GM19023 (cell line): Measurements from ENCODE around the gene TAT.
A peak's percentile ranks its signal among the peaks of the same experiment; 100 is the strongest.
"Not testable (repeated sequence)": the region's sequence is repeated elsewhere in the genome, so short reads cannot be mapped to it uniquely, and the experiment has no call there.

Experiments
- ATAC-seq: cut with Tn5 transposase; IDR thresholded peaks from one replicate; pipeline ENCODE4 v1.9.1; 2021; ENCODE audit warnings: mild to moderate bottlenecking, moderate library complexity; ENCODE audit not compliant: unreplicated experiment

TAT gene

DNA sequence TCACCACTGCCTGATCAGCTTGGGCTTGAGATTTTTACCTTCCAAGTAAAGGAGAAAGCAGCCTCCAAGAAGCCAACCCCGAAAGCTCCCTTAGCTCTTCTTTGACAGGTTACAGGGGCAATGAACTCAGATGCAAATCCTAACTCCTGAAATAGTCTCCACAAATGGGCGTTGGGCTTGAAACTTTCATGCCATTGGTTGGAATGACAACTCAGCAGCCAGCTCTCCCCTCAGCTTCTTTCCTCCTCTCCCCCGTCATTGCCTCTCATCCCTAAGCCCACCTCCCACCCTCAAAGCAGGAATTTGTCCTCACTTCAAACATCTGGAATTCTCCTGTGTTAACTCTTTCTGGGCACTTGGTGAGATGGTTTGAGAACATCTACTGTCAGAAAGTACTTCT, at the start of gene TAT:
Gene TAT, minus strand, starts transcription at position 122 of the 400 bp plus-strand sequence. CDS start 677 bp downstream, outside the sequence.
- ATAC-seq, result no peak

DNA sequence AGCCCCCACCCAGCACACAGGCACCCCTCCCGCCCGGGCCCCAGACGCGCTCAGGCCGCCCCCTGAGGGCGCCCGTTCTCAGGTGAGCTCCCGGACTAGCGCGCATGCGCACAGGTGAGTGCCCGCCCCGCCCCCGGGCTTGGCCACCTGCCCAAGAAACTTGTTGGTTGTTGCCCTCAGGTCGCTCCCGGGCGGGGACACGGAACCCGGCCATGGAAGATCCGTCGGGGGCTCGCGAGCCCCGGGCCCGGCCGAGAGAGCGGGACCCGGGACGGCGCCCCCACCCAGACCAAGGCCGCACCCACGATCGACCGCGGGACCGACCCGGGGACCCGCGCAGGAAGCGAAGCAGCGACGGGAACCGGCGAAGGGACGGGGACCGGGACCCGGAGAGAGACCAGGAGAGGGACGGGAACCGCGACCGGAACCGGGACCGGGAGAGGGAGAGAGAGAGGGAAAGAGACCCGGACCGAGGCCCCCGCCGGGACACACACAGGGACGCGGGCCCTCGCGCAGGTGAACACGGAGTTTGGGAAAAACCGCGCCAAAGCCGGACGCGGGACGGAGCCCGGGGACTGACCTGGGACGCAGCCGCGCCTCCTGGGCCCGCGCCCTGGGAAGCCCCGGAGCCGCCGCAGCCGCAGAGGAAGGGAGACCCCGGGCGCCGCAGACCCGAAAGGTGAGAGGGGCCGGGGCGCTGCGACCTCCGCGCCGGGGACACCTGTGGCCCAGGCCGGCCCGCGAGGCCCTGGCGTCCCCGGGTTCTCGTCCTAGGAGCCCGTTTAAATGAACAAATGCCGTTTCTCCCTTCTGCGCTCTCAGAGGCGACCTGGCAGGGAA, 49.3 kb upstream of the TAT start, which contains the start of gene MARVELD3:
Gene MARVELD3, plus strand, starts transcription at position 167 of the 840 bp plus-strand sequence. Its CDS starts 46 bp downstream, at position 213.
- ATAC-seq, result no peak

DNA sequence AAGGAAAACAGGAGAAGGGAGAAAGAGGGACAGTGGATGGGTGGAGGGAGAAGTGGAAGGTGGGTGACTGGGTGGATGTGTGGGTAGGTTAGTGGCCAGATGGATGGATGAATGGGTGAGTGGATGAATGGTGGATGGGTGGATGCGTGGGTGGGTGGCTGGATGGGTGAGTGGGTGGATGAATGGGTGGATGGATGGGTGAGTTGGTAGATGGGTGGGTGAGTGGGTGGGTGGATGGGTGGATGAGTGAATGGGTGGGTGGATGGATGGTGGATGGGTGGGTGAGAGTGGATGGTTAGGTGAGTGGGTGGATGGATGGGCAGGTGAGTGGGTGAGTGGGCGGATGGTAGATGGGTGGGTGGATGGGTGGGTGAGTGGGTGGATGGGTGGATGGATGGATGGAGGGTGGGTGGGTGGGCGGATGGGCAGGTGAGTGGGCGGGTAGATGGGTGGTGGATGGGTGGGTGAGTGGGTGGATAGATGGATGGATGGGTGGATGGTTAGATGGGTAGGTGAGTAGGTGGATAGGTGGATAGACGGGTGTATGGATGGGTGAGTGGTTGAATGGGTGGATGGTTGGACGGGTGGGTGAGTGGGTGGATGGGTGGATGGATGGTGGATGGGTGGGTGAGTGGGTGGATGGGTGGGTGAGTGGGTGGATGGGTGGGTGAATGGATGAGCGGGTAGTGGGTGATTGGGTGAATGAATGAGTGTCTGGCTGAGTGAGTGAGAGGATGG, 48.4 kb upstream of the TAT start:
- no peak for ATAC-seq

DNA sequence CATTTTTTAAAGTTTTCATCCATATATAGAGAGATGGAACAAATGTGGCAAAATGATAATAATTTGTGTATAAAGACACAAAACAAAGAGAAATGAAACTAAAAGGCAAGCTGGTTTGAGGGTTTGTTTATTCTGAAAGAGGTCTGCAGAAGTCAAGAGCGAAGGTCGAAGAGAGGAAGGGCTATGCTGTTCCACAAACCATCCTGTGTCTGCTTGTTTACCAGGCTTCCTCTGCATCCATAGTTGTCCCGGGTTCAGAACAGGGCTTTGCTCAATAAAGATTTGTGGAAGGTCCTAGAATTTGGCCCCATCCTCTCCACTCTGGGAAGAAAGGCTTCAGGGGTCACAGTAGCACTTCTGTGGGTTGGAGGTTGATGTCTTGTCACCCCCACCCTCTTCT, 46.7 kb upstream of the TAT start:
- peak; percentile 50 for ATAC-seq

DNA sequence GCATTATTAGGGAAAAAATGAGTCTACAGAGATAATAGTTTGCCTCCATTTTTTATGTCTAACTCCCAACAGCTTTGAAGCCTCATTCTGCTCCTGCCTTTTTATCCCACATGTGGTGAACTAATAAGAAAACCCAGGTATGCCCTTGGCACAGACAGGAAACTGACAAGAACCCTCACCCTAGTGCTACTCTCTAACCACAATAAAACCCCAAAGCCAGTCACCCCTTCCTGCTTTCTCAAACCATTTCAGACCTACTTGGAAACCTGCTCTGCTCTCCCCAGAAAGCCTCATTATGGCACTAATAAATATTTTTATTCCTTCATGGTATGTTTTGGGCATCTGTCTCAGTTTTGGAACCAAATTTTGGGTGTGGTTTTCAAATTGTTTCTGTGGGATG, 45.2 kb upstream of the TAT start:
- no peak for ATAC-seq

DNA sequence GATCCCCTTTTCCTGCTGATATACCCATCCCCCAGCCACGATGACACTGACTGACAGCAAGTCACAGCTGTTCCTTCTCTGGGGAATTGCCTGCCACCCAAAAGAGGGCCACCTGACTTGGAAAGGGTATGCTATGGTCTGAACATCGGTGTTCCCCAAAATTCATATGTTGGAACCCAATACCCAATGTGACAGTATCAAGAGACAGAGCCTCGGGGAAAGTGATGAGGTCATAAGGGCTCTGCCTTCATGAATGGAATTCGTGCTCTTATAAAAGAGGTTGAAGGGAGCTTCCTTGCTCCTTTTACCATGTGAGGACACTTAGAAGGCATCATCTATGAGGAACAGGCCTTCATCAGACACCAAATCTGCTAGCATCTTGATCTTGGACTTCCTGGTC, 41.5 kb upstream of the TAT start:
- no peak for ATAC-seq

DNA sequence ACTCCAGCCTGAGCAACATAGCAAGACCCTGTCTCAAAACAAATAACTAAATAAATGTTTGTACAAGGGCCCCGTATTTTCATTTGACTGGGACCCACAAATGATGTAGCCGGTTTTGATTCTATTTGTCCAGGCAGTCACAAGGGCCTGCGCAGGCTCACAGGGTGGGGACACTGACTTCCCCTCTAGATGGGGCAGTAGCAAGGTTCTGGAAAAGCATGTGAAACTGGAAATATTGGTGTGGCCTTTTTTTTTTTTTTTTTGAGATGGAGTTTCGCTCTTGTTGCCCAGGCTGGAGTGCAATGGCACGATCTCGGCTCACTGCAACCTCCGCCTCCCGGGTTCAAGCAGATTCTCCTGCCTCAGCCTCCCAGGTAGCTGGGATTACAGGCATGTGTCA, 38.1 kb upstream of the TAT start:
- ATAC-seq, result not testable (repeated sequence)

DNA sequence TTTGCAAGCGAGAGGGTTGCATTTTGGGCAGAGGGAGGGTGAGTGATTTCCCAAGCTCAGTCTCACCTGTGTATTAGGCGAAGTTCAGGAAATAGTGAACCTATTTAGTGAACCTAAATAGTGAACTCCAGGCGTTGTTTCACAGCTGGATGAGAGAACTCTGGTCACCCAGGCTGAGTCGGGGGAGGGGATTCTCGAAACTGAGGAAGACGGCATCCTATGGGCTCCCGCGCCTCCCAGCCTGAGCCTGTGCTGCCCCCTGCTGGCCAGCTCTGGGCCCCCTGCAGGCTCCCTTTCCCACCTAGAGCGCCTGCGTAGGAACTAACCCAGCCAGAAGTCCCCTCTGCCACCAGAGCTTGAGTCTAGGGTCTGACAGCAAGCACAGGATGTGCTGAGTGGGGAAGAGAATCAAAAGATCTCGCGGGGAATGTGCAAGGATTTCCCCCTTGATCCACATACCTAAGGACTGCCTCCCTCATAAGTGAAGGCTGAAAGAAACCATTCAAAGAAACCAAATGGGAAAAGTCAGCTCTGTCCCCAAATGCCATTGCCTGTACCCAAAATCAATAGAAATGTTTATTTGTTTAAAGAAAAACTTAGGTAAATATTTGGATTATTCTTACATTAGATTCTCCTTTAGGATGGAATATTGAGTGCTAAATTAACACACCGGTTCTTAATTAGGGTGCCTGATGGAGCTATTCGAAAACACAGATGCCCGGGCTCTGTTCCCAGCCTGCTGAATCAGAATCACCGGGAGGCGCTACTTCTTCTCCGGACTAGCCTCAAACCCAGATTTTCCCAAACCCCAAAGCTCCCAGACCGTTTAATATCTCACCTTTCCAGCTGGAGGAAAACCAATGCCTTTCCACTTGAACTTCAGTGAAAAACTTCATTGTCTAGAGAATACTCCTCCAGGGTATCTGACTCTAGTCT, 34.3 kb upstream of the TAT start:
- peak; percentile 53 for ATAC-seq

DNA sequence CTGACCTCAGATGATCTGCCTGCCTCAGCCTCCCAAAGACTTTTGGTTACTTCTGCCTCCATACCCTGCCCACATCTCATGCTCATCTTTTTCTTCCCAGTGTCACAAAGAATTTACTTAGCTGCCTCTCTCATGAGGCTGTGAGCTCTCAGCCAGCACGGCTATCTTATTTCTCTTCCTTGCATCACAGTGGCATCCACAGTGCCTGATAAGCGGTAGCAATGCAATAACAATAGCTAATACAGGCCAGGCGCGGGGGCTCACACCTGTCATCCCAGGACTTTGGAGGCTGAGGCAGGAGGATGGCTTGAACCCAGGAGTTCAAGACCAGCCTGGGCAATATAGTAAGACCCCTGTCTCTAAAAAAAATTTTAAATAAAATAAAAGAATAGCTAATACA, 33.6 kb upstream of the TAT start:
- no peak for ATAC-seq

DNA sequence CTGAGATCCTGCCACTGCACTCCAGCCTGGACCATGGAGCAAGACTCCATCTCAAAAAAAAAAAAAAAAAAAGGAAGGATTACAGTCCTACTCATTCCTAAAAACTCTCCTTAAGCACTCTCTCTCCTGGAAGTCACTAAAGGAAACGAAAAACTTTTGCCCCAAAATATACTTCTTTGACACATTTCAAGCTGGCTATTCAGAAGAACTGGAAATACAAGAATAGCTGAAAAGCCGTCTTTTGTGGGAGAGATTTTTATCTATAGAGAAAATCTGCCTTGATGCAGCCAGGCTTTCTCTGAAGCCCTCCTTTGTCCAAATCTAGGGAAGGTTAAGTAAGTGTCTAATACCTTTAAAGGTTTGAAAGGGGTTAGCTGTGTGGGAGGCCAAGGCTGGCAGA, 32.2 kb upstream of the TAT start:
- no peak for ATAC-seq

DNA sequence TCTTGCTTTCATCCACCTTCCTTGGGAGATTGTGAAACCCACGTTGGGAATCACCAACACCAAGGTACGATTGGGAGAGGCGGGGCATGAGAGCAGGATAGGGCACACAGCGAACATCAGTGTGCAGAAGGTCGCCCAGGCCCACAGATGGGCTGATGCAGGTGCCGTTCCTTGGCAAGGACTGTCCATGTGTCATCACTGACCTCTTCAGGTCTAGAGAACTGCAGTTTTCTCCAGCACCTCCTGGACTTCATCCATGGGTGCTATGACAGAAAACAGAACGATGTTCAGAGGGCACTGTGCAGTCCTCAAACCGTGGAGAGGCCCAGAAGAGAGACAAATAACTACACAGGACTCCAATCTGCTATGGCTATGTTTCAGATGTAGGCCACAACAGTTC, 23.9 kb upstream of the TAT start:
- no peak for ATAC-seq

DNA sequence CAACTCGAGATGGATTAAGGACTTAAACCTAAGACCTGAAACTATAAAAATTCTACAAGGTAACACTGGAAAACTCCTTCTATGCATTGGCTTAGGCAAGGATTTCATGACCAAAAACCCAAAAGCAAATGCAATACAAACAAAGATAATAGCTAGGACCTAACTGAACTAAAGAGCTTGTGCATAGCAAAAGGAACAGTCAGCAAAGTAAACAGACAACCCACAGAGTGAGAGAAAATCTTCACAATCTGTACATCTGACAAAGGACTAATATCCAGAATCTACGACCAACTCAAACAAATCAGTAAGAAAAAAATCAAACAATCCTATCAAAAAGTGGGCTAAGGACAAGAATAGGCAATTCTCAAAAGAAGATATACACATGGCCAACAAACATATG, 21.5 kb upstream of the TAT start:
- not testable (repeated sequence) for ATAC-seq

DNA sequence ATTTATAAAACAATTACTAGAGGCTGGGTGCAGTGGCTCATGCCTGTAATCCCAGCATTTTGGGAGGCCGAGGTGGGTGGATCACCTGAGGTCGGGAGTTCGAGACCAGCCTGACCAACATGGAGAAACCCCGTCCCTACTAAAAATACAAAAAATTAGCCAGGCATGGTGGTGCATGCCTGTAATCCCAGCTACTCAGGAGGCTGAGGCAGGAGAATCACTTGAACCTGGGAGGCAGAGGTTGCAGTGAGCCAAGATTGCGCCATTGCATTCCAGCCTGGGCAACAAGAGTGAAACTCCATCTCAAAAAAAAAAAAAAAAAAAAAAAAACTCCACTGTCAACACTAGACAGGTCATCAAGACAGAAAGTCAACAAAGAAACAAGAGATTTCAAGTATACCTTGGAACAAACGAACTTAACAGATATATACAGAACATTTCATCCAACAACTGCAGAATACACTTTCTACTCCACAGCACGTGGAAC, 18.5 kb upstream of the TAT start:
- not testable (repeated sequence) for ATAC-seq

DNA sequence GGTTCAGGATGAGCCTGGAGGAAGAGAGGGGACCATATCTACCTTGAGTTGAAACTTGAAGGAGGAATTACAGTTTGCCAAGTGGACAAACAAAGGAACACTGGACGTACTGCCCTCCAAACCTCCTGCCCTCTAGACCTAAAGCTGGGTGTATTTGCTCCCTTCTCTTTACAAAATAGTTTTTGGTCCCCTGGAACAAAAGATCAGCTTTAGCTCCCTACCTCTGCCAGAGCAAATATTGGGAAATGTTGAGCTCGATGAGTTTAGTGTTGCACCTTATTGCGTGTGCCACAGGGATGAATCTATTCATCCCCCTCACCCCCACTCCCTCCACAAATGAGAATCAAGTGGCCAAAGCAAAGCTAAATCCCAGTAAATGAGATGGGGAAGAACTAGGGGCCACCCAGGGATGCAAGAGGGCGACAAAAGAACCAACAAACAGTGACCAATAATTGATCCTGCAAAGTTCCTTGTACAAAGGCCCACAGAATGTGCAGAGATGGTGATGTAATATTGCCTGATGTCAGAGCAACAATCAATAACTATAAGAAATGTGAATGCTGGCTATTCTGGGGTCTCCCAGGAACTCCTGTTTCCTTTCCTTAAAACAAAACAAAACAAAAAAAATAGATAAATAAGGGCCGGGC, 17.2 kb upstream of the TAT start:
- no peak for ATAC-seq

DNA sequence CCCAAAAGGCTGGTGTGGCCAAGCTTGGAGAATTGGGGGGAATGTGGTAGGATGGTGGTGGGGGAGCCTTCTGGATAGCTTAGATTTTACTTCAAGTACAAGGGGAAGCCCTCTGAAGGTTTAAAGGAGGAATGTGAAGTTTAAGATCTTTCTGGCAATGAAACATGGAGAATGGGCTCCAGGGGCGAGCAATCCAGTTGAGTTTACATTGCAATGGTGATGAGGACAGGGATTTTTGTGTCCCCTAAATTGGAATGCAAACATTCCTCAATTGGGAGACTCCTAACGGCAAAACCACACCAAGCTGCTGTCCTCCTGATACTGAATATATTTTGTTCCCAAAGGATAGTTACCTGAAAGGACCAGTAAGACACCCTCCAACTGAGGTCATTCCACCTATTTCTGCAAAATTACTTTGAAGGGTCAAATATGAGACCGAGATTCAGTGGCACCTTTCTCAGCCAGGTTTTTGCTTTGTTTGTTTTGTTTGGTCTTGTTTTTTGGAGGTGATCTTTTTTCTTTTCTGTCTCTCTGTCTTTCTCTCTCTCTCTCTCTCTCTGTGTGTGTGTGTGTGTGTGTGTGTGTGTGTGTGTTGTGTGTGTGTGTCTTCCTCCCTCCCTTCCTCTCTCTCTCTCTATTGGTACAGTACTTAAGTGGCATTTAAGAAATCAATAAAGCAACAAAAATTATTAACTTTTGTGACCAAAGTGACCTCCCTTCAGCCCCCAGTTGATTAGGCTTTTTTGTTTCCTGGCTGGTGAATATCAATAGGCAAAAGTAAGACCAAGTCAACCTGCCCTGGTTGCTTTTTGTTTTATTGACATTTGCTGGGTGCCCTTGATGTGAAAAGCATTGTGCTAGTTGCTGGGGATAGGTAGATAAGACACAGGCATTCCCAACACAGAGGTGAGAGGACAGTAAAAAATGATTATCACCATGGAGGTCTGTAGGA, 16.4 kb upstream of the TAT start:
- no peak for ATAC-seq

DNA sequence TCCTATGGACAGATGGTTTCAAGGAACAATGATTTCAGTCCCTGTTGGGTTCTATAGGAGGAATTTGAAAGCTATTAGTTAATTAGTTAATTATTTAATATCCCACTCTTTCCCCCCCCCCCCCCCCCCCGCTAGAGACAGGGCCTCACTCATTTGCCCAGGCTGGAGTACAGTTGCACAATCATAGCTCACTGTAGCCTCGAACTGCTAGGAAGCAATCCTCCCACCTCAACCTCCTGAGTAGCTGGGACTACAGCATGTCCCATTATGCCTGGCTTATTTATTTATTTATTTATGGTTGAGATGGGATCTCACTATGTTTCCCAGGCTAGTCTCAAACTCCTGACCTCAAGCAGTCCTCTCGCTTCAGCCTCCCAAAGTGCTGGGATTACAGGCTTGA, 15.0 kb upstream of the TAT start:
- ATAC-seq, result no peak

DNA sequence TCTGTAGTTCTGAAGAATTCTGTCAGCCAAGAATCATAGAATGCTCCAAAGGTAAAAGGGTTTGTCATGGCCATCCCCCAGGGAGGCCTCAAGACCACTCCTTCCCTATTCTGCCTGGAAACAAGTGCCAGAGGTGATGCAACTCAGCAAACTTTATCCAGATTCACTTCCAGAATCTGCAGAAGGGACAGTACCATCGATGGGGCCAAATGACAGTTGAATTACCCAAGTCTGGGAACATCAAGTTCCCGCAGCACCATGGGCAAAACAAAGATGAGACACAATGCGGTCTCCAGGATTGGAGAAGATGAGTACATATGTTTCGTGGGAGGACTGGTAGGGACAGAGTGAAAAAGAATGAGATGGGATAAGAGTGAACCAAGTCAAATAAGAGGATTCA, 13.7 kb upstream of the TAT start:
- no peak for ATAC-seq

DNA sequence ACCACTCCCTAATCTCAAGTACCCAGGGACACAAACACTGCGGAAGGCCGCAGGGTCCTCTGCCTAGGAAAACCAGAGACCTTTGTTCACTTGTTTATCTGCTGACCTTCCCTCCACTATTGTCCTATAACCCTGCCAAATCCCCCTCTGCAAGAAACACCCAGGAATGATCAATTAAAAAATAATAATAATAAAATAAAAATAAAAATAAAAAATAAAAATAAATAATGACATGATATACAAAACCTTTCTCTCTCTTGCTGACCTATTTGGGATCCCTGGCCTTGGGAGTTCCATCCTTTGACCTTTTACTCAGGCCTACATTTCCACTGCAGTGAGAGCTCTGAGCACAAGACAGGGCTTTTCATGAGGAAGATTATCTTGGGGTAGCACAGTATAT, 13.2 kb upstream of the TAT start:
- ATAC-seq, result not testable (repeated sequence)

DNA sequence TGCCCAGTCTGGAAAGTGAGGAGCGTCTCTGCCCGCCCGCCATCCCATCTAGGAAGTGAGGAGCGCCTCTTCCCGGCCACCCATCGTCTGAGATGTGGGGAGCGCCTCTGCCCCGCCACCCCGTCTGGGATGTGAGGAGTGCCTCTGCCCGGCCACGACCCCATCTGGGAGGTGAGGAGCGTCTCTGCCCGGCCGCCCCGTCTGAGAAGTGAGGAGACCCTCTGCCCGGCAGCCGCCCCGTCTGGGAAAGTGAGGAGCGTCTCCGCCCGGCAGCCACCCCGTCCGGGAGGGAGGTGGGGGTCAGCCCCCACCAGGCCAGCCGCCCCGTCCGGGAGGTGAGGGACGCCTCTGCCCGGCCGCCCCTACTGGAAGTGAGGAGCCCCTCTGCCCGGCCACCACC, 12.4 kb upstream of the TAT start:
- not testable (repeated sequence) for ATAC-seq
